ENCODE measurements around the gene DYNLT2.

DNA sequence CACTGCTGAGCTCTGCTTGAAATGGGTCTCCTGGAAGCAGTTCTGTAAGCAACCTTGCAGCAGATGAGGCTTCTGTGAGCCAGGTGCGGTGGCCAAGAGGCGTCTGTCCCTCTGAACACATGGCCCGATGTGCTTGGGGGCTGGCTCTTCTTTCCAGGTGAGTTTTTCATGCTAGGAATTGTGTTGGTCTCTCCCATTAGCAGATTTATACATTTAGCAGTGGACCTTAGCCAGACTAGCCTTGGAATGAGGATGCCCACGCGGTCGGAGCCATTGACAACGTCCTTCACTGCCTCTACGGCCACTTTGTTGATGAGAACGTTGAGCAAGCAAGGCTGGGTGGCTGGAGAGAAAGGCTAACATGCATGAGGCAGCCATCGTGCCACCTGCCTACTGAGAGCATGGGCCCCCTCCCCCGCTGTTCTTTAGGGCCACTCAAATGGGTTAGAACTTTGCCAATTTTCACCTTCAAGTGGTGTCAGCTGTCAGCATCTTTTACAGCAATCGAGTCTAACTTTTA, 33.5 kb upstream of the DYNLT2 start:
- no peak for TF ChIP-seq POLR2A (IDR thresholded peaks at IDR 0.05)
- TF ChIP-seq, protein P1, sequence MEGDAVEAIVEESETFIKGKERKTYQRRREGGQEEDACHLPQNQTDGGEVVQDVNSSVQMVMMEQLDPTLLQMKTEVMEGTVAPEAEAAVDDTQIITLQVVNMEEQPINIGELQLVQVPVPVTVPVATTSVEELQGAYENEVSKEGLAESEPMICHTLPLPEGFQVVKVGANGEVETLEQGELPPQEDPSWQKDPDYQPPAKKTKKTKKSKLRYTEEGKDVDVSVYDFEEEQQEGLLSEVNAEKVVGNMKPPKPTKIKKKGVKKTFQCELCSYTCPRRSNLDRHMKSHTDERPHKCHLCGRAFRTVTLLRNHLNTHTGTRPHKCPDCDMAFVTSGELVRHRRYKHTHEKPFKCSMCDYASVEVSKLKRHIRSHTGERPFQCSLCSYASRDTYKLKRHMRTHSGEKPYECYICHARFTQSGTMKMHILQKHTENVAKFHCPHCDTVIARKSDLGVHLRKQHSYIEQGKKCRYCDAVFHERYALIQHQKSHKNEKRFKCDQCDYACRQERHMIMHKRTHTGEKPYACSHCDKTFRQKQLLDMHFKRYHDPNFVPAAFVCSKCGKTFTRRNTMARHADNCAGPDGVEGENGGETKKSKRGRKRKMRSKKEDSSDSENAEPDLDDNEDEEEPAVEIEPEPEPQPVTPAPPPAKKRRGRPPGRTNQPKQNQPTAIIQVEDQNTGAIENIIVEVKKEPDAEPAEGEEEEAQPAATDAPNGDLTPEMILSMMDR (IDR thresholded peaks at IDR 0.05): no peak

All from lower leg skin (tissue), 3 donors.